NCI-H1417 (cell line): Measurements from ENCODE around the gene FCER1G.
A peak's percentile ranks its signal among the peaks of the same experiment; 100 is the strongest.

Source experiments
- DNase-seq, 3 experiments: peaks; one replicate each; lab custom pipeline; 2025; lab: John Stamatoyannopoulos, UW

Gene FCER1G

DNA sequence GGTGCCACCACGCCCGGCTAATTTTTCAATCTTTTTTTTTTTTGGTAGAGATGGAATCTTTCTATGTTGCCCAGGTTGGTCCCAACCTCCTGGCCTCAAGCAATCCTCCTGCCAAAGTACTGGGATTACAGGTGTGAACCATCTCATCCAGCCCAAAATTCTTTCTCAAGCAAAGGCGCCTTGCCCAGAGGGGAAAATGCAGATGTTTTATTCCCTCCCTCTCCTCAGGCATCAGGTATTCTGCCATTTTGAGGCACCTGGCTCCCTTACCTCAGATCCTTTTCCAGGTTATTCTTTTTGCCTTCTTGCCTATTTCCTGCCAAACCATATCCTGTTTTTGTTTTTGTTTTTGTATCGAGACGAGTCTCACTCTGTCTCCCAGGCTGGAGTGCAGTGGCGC is 26.7 kb upstream of the FCER1G start:
- DNase-seq = no peak

DNA sequence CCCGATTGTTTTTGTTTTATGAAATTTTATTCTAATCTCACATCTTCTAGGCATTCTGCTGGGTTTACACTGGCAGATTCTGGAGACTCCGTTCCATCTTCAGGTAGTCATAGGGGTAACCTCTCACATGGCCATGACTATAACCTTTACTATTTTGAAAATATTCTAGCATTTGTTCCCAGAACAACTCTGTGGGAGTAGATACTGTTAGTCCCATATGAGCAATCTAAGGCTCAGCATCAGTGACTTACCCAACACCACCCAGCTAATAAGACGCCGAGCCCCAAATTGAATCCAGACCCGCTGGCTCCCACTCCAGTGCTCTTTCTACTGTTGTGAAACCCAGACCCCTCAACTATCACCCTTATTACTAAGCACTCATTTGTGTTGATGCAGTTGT is 26.1 kb upstream of the FCER1G start:
- DNase-seq = no peak

DNA sequence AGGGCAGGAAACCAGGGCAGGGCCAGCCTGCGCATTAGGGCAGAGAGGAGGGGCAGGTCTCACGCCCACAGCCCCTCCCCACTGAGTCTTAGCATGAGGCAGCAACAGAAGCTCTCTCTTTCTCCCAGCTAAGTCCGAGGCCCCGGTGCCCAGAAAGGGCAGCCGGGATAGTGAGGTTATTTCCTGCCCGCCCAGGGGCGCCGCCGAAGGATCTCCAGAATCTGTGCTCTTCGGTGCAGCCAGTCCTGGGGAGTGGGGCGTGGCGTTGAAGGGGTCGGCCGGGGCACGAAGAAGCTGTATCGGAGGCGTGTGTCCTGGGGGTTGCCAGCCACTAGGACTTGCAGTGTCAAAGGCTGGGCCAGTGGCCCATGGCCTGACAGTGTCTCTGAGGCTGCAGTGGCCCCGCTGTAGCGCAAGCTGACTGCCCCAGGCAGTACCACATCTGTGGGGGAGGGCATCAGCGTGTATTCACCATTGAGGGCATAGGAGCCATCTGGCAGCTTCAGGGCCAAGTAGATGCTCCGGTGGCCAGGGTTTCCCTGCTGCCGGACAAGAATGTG is 24.1 kb upstream of the FCER1G start:
- DNase-seq = peak in 2 of 3 experiments; percentile 7 to 10

DNA sequence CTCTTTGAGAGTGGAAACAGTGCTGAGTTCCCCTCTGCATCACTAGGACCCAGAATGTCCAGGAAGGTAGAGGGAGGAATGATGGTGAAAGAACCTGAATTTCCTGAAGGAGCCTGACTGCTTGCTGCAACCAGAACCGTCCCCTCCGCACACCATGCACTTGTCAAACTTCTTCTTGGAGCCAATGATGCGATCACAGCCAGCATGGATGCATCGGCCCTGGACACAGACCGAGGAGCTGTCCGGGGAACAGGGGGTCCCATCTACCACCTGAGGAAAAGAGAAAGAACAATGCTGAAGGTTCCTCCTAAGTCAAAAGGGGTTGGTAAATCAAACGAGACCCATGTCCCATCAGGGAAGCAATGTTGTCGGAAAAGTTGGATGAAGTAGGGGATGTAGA is 23.1 kb upstream of the FCER1G start:
- DNase-seq = no peak

DNA sequence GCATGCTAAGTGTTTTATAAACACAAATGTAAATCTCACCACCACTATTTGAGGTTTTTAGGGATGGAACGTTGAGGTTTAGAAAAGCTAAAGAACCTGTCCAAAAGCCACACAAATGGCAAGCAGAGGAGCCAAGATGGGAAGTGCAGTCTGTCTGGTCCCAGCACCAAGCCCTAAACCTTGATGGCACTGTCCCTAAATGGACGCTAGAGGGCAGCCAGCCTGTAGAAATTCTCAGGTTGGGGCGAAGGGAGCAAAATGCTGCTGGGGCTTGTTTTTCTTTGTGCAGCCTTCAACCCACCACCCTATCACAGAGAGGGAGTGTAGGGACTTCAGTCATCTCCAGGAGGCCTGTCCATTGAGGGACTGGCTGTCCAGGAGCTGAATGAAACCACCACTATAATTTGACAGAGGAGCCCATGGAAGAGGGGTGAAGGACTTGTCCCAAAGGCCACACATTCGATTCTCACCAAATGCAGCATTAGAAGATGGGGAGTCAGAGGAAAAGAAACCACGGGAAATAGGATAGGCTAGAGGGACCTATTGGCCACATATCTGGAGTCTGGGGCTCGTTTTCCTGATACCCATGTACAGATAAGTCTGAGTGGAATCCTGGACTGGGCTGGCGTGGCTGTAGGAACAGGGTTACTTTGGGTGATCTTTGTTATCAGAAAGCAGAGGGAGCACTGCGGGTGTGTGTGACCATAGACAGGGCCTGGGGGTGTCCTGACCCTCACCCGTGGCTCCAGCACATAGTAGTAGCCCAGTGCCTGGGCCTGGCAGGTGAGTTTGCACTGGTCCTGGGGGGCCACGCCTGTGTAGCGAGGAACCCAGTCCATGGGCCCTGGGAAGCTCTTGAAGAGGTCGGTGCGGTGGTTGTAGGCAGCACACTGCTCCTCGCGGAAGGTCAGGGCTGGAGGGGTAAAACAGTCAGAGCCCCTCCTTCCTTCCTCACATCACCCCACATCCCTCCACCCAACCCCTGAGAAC is 22.3 kb upstream of the FCER1G start:
- DNase-seq = peak; percentile 50 to 88 (median 86)

DNA sequence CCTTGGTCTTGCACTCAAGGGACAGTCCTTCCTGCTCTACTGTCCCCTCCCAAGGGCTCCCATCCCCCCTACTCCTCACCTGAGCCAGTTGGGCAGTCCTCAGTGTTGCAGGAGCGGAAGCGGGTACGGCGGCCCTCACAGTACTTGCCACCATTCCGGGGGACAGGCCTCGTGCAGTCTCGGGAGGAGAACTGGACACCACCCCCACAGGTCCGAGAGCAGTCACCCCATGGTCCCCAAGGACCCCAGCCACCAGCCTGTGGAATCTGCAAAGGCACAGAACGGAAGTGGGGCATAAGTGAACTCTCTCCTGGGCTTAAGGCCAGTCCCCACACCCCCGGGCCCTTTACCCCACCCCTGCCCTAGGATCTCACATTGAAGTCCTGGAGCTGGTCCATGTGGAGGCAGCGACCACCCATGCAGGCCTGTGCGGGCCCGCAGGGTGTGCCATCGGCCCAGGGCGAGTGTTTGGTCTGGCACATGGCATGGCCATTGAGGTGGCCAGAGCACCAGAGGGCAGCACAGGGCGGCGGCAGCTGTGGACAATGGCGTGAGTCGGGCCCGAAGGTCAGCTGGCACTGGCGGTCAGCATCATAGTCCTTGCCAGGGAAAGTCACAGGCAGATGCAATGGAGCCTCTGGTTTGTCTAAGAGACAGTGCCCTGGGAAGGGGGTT is 21.4 kb upstream of the FCER1G start:
- no peak for DNase-seq

DNA sequence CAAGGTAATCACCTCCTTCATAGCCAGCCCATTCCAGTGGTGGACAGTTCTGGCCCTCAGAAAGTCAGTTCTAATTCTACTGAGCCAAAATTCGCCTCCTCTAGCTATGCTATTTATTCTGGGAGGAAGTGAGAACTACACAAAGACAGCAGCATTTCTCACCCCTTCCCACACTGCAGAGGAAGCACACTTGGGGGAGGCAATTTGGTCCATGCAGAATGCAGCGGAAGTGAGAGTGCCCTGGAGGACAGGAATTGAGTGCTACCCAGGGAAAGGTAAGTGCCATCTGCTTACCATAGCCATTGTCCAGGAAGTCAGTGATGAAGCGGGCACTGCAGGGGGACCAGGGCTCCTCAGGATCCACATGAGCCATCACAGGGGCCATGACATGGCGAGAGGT is 19.9 kb upstream of the FCER1G start:
- no peak for DNase-seq

DNA sequence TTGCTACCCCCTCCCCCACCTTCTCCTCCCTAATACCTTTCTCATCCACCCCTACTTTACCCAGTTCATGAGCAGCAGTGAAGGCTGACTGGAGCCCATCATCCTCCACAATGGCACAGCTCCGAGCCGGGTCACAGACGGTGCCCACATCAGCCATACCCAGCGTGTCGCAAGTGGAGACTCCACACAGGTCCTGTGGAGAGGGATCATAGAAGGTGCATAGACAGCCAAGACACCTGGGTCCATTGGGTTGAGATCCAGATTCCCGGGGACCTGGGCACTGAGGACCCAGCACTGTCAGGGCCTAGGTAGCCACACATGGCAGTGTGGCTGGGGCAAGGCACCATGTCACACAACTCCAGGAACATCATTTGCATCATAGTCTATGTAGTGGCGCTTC is 19.0 kb upstream of the FCER1G start:
- DNase-seq = no peak

DNA sequence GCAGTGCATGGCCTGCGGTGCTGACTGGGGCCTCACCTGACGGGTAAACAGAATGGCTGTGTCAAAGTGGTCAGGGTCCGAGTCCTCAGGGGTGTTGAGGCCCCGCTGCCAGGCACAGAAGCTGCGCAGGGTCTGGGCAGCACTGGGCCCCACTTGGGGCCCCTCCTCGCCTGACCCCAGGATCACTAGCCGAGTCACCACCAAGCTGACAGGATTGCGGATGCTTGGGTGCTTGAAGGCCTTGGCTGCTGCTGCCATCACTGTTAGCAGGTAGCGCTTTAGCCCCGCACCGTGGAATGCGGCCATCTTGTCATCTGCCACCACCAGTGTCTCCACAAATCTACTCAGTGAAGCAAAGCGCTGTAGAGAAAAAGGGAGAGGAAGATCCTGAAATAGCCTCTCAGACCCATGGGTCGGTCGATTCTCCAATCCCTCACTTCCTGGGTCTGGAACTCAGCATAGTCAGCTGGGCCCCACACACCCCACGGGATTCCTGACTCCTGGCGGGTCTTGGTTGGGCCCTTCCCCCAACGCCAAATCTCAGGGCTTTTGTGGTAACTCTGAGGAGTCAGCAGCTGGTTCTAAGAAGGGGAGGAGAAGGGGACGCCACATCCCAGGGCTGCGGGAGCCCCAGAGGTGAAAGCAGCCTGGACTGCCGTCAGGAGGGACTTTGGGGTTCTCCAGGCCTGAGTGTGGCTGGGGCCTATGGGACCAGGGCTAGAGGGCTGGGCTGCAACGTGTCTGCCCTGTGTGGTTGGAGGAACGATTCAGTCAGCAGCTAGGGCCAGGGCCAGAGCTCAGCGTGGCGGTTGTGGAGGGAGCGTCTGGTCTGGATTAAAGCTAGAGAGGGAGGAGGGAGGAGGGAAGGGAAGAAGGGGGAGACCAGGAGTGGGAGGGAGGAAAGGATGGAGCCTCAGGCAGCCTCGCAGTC is 18.3 kb upstream of the FCER1G start:
- DNase-seq = no peak

DNA sequence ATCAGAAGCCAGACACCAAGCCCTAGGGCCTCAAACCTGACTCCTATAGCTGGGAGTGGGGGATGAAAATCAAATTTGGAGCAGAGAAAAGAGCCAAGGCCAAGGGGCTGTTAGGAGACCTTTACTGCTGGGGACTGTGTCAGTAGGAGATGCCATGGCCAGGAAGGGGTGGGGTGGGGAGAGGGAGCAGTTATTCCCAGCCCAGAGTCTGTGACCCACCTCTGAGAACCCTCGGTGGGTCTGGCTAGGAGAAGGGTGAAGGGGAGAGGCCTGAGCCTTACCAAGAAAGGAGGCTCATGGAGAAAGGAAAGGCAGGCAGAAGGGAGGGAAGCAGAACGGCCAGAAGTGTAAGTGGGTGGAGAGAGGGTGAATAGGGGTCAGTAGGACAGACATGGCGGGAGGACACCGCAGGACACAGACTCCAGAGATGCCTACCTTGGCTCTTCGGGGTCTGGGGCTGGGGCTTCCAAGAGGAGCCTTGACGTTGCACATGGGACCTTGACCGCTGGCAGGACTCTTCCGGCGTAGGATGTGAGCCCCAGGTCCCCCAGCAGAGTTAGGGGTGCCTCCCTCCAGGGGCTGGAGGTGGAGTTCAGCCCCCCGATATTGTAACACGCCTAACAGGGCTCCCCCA is 17.4 kb upstream of the FCER1G start:
- no peak for DNase-seq

DNA sequence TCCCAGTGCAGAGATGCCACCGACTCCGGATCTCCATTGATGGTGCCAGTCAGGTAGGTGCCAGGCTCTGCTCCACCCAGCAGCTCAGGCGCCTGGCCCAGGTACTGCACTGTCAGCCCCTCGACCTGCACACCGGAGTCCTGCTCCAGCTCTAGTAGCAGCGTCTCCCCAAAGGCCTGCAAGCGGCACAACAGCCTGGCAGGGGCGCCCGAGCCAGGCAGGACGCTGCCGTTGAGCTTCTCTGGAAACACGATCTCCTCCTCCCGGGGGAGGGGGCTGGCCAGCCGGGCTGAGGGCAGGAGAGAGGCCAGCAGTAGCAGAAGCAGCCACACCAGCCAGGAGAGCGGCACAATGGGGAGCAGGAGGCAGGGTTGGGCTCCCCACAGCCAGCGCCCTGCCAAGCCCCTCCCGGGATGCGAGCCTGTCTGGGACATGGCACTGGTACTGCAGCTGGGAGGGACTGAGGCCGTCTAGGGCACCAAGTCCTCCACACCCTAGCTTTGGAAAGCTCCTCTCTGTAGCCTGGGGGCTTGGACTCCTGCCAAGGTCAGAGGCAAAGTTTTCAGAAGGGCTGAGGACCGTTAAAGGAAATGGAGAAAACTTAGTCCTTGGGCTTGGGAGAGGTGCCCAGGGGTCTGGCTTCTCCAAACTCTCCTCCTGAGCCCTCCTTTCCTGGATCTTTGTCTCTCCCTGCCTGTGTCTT is 16.8 kb upstream of the FCER1G start:
- peak; percentile 16 to 45 (median 22) for DNase-seq

DNA sequence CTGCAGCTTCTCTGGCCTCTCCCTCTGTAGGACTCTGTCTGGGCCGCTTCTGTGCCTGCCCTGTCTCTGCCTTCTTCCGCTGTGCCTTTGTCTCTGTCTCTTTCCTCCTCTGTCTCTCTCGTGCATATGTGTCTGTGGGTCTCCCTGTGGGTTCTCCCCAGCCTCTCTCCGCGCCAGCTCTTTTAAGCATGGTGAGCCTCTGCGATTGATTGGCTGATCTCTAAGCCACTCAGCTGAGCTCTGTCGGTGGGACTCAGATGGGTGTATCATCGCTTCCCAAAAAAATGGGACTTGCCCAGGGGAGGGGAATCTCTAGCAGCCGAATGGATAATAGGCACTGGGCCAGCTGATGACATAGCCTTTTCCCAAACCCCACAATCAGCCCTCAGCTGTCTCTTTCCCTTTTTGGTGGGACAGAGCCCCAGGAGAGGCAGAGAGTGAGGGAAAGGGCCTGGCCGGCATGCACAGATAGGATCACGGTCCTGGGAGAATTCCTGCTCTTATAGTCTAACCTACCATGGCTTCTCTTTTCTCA is 16.1 kb upstream of the FCER1G start, which contains the start of gene ADAMTS4:
Gene ADAMTS4 (minus strand): TSS at position 158 of the 535 bp plus-strand sequence. CDS start 427 bp downstream, outside the sequence.
- no peak for DNase-seq

DNA sequence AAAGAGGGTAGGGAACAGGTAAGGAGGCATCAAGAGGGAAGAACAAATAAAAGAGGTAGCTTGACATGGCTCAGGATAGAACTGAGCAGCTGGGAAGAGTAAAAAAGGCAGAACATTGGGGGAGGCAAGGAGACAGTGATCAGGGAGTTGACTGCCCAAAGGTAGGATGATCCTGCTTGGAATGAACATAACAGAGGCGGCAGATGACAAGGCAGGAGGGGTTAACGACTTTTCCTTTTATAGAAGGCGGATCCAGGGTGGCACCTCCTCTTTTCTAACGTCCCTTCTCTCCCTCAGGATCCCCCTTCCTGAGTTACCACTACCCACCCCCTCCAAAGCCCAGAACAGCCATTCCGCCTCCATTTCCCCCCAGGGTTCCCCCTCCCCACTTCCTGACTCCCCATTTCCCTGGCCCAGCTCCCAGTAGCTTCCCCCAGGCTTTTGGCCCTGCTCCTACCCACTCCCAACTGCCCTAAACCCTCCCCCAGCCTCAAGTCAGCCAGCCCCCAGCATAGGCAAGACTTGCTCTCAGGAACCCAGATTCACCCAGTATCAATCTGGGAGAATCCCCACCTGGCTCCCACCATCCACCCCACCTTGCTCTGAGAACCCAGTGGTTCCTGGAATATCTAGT is 15.5 kb upstream of the FCER1G start:
- DNase-seq = no peak

DNA sequence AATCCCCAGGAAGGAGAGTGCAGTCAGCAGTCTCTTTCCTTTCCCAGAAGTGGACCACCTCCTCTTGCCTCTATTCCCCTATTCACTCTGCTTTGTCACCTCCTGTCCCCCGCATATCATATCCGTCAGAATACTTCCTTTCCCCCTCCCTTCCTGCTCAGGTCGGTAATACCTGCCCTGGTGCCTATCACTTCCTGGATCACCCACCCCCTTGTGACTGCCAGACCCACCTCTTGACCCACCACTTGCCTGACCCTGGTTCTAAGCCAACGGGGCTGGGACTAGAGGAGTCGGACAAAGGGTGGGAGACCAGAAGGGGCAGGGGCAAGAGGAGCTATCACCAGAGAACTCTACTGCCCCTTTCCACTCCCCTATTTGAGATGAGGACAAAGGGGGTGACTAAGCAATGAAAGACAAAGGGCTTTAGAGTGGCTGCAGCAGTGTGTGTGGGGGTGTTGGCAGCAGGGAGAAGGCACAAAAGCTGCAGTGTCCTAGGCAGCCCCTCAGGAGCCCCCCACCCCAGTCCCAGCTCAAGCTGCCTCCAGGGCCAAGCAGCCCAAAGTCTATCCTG is 14.6 kb upstream of the FCER1G start:
- DNase-seq = no peak

DNA sequence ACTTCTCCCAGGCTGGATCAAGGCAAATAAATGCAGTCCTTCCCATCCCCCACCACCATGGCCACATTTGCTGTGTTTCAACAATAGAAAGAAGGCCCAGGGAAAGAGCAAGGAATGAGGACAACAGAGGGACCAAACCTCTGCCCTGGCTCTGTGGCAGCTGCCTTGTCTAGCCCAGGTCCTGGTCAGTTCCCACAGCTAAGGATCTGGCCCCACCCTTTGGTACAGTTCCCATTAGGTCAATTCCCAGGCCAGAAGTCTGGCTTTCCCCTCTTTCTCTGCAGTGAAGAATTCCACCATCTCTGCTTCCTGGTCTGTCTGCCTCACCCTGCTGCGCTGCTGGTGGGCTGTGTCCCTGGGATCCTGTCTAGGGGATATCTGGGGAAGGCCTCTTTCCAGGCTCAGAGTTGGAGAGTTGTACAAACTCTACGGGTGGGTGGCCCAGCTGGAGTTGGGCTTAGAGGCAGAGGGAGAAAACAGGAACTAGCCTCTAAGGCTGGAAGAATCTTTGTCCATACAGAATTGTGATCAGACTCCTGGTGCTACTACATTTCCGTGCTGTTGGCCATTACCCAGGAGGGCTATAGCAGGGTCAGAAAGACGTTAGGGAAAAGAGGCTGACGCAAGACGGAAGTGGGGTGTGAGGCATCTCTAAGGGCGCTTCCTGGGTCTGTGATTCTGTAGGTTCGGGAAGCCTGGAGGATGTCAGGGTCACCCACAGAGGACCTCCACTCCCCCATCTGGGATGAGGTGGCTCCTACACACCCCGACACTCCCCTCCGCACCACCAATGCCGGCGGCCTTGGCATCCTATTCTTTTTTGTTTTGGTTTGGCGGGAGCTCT is 13.9 kb upstream of the FCER1G start:
- DNase-seq = no peak

DNA sequence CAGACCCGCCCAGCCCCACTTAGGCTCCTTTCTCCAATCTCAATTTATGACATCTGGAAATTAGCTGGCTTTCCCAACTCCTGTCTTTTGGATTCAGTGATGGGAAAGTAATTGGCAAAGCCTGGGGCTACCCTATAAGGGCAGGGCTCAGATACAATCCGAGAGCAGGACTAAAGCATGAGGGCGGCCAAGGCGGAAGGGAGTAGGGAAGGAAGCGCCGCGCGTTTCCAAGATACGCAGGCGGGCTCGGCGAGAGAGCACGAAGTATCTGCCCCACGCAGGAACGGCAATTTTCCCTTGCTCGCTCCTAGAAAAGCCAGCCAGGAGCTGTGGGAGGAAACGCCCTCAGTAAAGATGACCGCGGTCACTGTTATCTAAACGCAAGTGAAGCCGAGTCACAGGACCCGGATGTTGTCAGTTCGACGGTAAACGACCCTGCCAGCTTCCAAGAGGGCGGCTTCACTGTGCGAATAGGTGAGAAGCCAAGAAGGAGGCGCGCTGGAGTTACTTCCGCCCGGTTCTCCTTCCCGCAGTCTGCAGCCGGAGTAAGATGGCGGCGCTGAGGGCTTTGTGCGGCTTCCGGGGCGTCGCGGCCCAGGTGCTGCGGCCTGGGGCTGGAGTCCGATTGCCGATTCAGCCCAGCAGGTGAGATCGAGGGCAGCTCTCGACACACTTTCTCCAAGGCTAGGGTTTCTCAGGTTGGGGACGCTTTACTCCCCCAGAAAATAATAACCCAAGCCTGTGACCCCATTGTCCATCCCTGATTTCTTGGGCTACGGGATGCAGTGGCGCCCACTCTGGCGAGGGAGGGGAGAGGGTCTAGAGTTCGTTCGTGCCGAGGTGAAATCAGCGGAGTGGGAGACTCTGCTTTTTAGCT is 13.0 kb upstream of the FCER1G start, which contains the start of gene NDUFS2:
Gene NDUFS2 (plus strand): TSS at position 532 of the 877 bp plus-strand sequence. CDS start 19 bp downstream, at position 551.
- peak; percentile 97 to 100 (median 100) for DNase-seq
